Measurements from ENCODE around the gene FNDC3B. TPM values are rescaled to one million over a fixed set of nuclear protein-coding genes. Genes with fewer than 3 reads are reported as not detected.
A peak's percentile ranks its signal among the peaks of the same experiment; 100 is the strongest.

The FNDC3B gene
- total and polyA plus RNA-seq, 2 donors (not counting 3 experiments of a cell fraction or from before 2014, with no cell fraction given): 91.6 to 295 TPM

DNA sequence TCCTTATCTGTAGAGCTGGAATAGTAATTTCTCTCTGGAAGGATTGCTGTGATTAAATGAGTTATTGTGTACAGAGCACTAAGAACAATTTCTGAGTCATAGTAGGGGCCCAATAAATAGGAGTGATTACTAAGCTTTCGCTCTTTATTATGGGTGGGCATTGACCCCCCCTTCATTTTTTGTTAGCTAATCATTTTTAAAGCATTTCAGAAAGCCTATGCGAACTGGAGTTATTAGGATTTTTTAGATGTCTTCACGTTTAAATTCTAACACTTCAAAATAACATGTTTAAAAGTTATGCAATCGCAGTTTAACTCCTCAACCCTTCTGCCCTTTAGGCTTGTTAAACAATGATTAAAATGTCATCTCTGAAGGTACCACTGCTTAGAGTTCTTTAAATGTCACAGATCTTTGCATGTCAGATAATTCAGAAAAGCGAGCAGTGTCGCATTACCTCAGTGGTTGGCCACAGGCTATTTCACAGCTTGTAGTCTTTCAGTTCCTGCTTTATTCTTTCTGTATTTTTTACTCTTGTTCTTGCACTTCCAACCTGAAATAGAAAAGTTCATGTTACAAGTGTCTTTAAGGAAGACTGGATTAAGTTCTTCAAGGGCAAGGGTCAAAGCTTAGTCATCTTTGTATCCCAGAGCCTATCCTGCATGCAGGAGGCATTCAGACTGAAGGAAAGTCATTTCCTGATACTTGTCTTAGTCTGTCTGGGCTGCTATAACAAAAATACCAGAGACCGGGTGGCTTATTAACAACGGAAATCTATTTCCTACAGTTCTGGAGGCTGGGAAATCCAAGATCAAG lies 102.9 kb downstream of the FNDC3B start:
- ChIA-PET CTCF (interaction anchor here (0.8 to 1.4 kb wide), 5 partner anchors 13 to 308 kb away, joined by 3 to 5 read pairs (median 3); no protein-coding TSS in a partner anchor), POLR2A (interaction anchor here (0.9 to 1.4 kb wide), 3 partner anchors 36 to 100 kb away, joined by 3 to 4 read pairs (median 3); no protein-coding TSS in a partner anchor)
- Histone ChIP-seq H3K4me1 (ENCODE audit: control insufficient read depth, extremely low read depth, insufficient read depth, low read length) (peaks cover 72% of the 10 kb centered on the region), H3K9me1 (replicated peaks; ENCODE audit: control insufficient read depth, extremely low read depth, insufficient read depth, low read length) (no peaks in the 10 kb centered on the region), H3K27ac (ENCODE audit: insufficient read depth, low read depth, low read length) (peak overlapping the region; percentile 99), H3K9ac (replicated peaks; ENCODE audit: extremely low read depth, insufficient read depth, low read length) (peak overlapping the region; percentile 84), H2AFZ (ENCODE audit: low read depth, low read length) (no peak overlapping the region), H3K79me2 (ENCODE audit: control insufficient read depth, insufficient read depth, low read length) (peaks cover 51% of the 10 kb centered on the region), H4K20me1 (replicated peaks; ENCODE audit: control insufficient read depth, extremely low read depth, insufficient read depth, low read length) (no peaks in the 10 kb centered on the region), H3K4me3 (replicated peaks in 1 of 3; ENCODE audit: insufficient read depth in 1 of 3, low read depth in 1 of 3, low read length in 3 of 3) (peak overlapping the region in 1 of 3 experiments; percentile 25), H3K27me3 (ENCODE audit: control insufficient read depth in 2 of 2, insufficient read depth in 2 of 2, low read length in 2 of 2) (no peaks in the 10 kb centered on the region), H3K4me2 (ENCODE audit: insufficient read depth, low read length) (peak overlapping the region; percentile 72), H3K36me3 (ENCODE audit: control insufficient read depth in 2 of 2, extremely low read depth in 1 of 2, insufficient read depth in 2 of 2, low read length in 2 of 2) (peaks cover 2 to 5% of the 10 kb centered on the region in 2 experiments), H3K9me3 (replicated peaks; ENCODE audit: control insufficient read depth, insufficient read depth, low read length) (no peaks in the 10 kb centered on the region)
- peak; percentile 91 for DNase-seq (ENCODE audit: low read depth, low spot score)
- dilution Hi-C loops (cut with MboI; ENCODE audit: extremely low pct_ligation_motif_present, low sequenced_read_pairs) (no loop called here), intact Hi-C loops (cut with micrococcal nuclease) (loop anchor here (1.0 to 5.0 kb wide), 2 partner anchors 11 to 190 kb away; no protein-coding TSS in a partner anchor)
- peak; percentile 94 for FAIRE-seq
- BruUV-seq (replicated peaks): TSS peak; percentile 29
- TF ChIP-seq MAX (IDR thresholded peaks at IDR 0.05; ENCODE audit: insufficient read depth, insufficient read length) (no peak), MYC (IDR thresholded peaks at IDR 0.05; ENCODE audit: low read depth, low read length) (no peak), GATA2 (IDR thresholded peaks at IDR 0.05; ENCODE audit: insufficient read depth, insufficient read length, low read depth, low read length) (peak; percentile 87), POLR2AphosphoS5 (IDR thresholded peaks at IDR 0.05; ENCODE audit: insufficient read depth, low read depth, low read length) (peak; percentile 92), FOS (IDR thresholded peaks at IDR 0.05; ENCODE audit: borderline replicate concordance, insufficient read depth, low read length) (peak; percentile 96), JUN (IDR thresholded peaks at IDR 0.05; ENCODE audit: borderline replicate concordance, insufficient read depth, insufficient read length, low read depth) (peak; percentile 89), POLR2A (IDR thresholded peaks at IDR 0.05; ENCODE audit: low read depth, low read length) (peak; percentile 44)
- TF ChIP-seq, protein P1, sequence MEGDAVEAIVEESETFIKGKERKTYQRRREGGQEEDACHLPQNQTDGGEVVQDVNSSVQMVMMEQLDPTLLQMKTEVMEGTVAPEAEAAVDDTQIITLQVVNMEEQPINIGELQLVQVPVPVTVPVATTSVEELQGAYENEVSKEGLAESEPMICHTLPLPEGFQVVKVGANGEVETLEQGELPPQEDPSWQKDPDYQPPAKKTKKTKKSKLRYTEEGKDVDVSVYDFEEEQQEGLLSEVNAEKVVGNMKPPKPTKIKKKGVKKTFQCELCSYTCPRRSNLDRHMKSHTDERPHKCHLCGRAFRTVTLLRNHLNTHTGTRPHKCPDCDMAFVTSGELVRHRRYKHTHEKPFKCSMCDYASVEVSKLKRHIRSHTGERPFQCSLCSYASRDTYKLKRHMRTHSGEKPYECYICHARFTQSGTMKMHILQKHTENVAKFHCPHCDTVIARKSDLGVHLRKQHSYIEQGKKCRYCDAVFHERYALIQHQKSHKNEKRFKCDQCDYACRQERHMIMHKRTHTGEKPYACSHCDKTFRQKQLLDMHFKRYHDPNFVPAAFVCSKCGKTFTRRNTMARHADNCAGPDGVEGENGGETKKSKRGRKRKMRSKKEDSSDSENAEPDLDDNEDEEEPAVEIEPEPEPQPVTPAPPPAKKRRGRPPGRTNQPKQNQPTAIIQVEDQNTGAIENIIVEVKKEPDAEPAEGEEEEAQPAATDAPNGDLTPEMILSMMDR (IDR thresholded peaks at IDR 0.05; ENCODE audit: extremely low read depth in 1 of 2, insufficient read depth in 1 of 2, low read depth in 1 of 2, low read length in 2 of 2): no peak
